Dendritic cell treated with granulocyte-macrophage colony-stimulating factor and Interleukin-4, amounts not matched to agents 40 ng/mL and 50 ng/mL, for 4 days (primary cell): Measurements from ENCODE around the gene SREK1.

Source experiments
- H3K27ac Mint-ChIP-seq: one replicate; pipeline ENCODE4 v1.8.0; 2022; ENCODE audit warnings: mild to moderate bottlenecking, mixed read lengths
- H3K27me3 Mint-ChIP-seq: one replicate; pipeline ENCODE4 v1.8.0; 2022; ENCODE audit warnings: mild to moderate bottlenecking, mixed read lengths
- H3K36me3 Mint-ChIP-seq: one replicate; pipeline ENCODE4 v1.8.0; 2022; ENCODE audit warnings: low read depth, mixed read lengths
- H3K4me1 Mint-ChIP-seq: one replicate; pipeline ENCODE4 v1.8.0; 2022; ENCODE audit warnings: low read depth, mixed read lengths
- H3K4me3 Mint-ChIP-seq: one replicate; pipeline ENCODE4 v1.8.0; 2022; ENCODE audit warnings: mild to moderate bottlenecking, moderate library complexity, mixed read lengths
- H3K9me3 Mint-ChIP-seq: one replicate; pipeline ENCODE4 v1.8.0; 2022; ENCODE audit warnings: mixed read lengths
- intact Hi-C: fragments of 100-400 bp; cut with micrococcal nuclease; formaldehyde crosslinking; loops from one replicate; pipeline ENCODE4 v1.15.0; 2022

The SREK1 gene

DNA sequence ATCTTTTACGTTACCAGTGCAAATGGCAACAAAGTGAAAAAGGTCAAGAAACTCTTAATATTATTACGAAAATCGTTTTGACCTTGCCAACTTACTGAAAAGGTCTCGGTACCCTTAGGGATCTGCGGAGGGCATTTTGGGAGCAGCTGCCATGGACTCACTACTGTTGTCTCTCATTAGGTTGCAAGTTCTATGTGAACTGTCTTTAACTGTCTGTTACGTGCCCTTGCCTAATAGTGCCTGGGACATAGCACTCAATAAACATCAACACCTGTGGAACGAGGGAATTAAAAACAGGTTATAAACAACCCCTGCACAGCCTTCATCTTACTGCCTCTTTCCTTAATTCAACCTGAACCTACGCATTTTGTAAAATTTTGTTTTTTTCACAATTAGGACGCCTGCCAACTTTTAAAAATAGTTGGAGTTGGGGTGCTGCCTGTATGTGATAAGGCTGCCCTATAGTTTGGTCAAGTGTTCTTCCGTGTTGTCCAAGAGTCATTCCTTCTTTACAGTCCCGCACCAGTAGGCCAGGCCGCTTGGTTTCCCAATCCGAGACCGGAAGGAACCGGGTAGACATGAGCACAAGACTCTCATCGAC lies 527 bp upstream of the SREK1 start:
- intact Hi-C loops = loop anchor here (1.0 to 10.0 kb wide), 4 partner anchors 216 to 579 kb away; partner anchors contain the start of genes CENPK, ERBIN, PPWD1 and SHLD3
- H3K9me3 Mint-ChIP-seq = no peaks in the 10 kb centered on the region
- H3K4me3 Mint-ChIP-seq = peak overlapping the region; percentile 89
- H3K4me1 Mint-ChIP-seq = peaks cover 9% of the 10 kb centered on the region
- H3K27me3 Mint-ChIP-seq = no peaks in the 10 kb centered on the region
- H3K36me3 Mint-ChIP-seq = peaks cover 14% of the 10 kb centered on the region
- peak overlapping the region; percentile 99 for H3K27ac Mint-ChIP-seq

DNA sequence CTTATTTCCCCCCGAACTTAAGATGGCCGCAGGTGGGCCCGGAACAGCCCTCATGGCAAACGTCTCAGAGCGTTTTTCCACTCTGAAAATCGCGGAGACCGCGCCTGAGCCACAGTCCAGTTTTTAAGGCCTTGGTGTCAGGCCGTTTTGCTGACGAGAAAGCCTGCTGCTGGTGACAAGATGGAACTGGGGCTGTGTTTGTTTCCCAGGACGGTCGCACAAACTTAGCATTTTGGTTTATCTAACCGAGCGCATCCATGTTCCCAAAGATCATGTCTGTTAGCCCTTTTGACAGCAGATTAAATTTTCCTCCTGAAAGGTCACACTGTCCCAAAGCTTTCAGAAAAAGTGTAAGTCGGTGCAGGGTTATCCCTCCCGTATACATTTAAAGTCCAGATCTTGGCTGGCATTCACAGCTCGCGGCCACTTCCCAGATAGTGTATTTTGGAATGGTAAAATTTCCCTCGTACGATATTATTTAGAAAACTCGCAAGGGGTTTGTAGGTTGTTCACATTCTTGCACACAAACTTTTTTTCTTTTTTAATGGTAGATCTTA lies 812 bp downstream of the SREK1 start:
- H3K9me3 Mint-ChIP-seq = no peaks in the 10 kb centered on the region
- intact Hi-C loops = loop anchor here (5.0 to 10.0 kb wide), 3 partner anchors 218 to 580 kb away; partner anchors contain the start of genes CENPK, ERBIN, PPWD1 and SHLD3
- peak overlapping the region; percentile 89 for H3K4me3 Mint-ChIP-seq
- peaks cover 15% of the 10 kb centered on the region for H3K4me1 Mint-ChIP-seq
- H3K27ac Mint-ChIP-seq = peak overlapping the region; percentile 99
- H3K27me3 Mint-ChIP-seq = no peaks in the 10 kb centered on the region
- H3K36me3 Mint-ChIP-seq = peaks cover 20% of the 10 kb centered on the region

DNA sequence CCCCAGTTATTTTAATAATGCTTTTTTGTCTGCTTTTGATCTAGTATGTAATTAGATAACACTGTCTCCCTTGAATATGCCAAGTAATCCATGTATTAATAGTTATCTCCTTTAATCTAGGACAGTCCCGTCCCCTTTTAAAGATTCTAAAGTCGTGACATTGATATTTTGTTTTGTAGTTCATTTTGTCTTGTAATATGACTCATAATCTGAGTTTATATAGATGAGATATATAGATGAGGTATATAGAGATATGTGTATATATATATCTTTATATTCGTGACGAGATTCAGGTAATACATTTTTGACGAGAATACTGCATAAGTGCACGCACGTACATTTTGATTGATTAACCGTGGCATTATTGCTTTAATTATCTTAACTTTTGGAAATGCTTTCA lies 1.6 kb downstream of the SREK1 start:
- Mint-ChIP-seq H3K27ac (peak overlapping the region; percentile 99), H3K9me3 (no peaks in the 10 kb centered on the region), H3K4me1 (peaks cover 23% of the 10 kb centered on the region), H3K27me3 (no peaks in the 10 kb centered on the region), H3K4me3 (peak overlapping the region; percentile 69), H3K36me3 (peaks cover 27% of the 10 kb centered on the region)
- intact Hi-C loops = loop anchor here (10.0 kb wide), 2 partner anchors 521 to 581 kb away; partner anchors contain the start of genes CENPK, PPWD1, SHLD3 and TRAPPC13

DNA sequence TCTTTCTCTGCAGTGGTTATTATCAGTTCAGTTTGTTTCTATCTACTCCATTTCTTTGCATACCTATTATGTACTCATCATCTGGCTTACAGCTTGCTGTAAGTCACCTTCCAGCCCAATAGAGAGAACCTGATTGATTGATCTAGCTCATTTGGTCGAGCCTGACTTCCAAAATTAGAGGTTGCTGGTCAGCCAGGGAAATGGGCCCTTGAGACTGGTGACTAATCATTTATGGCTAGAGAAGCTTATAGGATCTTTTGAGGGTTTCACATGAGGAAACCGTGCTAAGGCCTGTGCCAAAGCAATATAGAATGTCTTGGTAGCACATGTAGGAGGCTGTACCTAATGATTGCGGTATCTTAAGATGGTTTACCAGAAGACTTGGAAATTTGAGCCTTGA lies 5.8 kb downstream of the SREK1 start:
- Mint-ChIP-seq H3K9me3 (peaks cover 9% of the 10 kb centered on the region), H3K36me3 (peaks cover 33% of the 10 kb centered on the region), H3K27me3 (no peaks in the 10 kb centered on the region), H3K27ac (no peak overlapping the region), H3K4me3 (no peak overlapping the region), H3K4me1 (peaks cover 36% of the 10 kb centered on the region)
- intact Hi-C loops = loop anchor here (10.0 kb wide), 2 partner anchors 525 to 585 kb away; partner anchors contain the start of genes CENPK, PPWD1, SHLD3 and TRAPPC13

DNA sequence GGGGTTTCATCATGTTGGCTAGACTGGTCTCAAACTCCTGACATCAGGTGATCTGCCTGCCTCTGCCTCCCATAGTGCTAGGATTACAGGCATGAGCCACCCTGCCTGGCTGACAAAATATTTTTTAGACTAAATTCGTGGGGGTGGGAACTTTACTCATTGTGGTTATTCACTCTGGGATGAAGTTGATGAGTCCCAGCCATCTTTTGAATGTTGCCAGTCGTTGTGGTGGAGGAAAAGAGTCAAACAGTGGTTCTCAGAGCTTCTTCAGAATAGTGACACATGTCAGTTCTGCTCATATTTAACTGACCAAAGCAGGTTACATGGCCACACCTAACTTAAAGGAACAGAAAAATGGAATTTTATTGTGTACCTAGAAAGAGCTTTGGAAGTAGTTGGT lies 6.9 kb downstream of the SREK1 start:
- H3K27me3 Mint-ChIP-seq = no peaks in the 10 kb centered on the region
- intact Hi-C loops = no loop called here
- H3K9me3 Mint-ChIP-seq = peaks cover 9% of the 10 kb centered on the region
- no peak overlapping the region for H3K4me3 Mint-ChIP-seq
- no peak overlapping the region for H3K27ac Mint-ChIP-seq
- peaks cover 35% of the 10 kb centered on the region for H3K36me3 Mint-ChIP-seq
- peaks cover 30% of the 10 kb centered on the region for H3K4me1 Mint-ChIP-seq

DNA sequence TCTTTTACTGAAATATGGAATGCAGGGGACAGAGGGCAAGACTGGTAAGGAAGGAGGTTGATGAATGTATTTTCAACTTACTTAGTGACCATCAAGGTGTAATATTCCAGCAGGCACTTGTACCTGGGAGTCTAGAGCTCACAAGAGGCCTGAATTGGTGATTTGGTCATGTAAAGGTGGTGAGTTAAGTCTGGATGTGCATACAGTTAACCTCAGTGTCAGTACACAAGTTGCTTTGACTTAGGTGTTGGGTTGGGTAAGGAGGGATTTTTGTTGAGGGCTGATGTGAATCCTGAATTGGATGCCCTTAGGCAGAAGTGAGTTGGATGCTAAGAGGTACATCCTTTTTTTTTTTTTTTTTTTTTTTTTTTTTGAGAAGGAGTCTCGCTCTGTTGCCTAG lies 7.4 kb downstream of the SREK1 start:
- H3K27ac Mint-ChIP-seq = no peak overlapping the region
- no peak overlapping the region for H3K4me3 Mint-ChIP-seq
- H3K4me1 Mint-ChIP-seq = peaks cover 27% of the 10 kb centered on the region
- H3K27me3 Mint-ChIP-seq = no peaks in the 10 kb centered on the region
- intact Hi-C loops = no loop called here
- H3K36me3 Mint-ChIP-seq = peaks cover 40% of the 10 kb centered on the region
- H3K9me3 Mint-ChIP-seq = peaks cover 9% of the 10 kb centered on the region

DNA sequence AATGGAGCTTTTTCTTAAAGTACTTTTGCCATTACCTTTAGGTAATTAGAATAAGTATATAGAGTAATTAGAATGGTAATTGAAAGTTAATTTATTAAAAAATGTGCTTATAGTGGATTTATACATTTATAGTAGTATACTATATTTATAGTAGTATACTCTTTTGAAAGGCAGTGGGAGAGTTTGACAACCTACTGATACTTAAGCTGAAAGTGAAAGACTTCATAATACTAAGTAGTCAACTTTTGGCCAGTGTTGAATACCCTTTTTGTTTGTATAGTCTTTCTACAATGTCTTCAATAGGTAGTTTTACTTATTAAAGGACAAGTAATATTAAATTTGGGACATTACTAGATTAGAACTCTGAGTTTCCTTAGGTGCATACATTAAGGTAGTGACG lies 12.9 kb downstream of the SREK1 start:
- Mint-ChIP-seq H3K4me3 (no peak overlapping the region), H3K36me3 (peaks cover 55% of the 10 kb centered on the region), H3K27me3 (no peaks in the 10 kb centered on the region), H3K4me1 (peaks cover 5% of the 10 kb centered on the region), H3K9me3 (no peaks in the 10 kb centered on the region), H3K27ac (no peak overlapping the region)
- intact Hi-C loops = no loop called here

DNA sequence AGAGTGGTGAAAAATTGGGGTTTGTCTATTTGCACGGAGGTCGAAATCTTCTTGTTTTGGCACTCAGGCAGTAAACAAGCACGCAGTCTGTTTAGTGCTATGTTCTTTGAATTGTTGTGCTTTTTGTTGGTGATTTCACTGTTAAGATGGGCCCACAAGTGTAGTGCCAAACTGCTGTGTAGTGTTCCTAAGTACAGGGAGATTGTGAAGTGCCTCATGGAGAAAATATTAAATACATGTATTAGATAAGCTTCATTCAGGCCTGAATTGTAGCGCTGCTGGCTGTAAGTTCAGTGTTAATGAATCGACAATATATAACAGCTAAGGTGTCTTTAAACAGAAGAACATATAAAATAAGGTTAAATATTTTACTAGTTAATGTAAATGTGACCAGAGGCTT lies 17.3 kb downstream of the SREK1 start:
- no peak overlapping the region for H3K27ac Mint-ChIP-seq
- intact Hi-C loops = no loop called here
- no peaks in the 10 kb centered on the region for H3K9me3 Mint-ChIP-seq
- no peaks in the 10 kb centered on the region for H3K4me1 Mint-ChIP-seq
- peaks cover 81% of the 10 kb centered on the region for H3K36me3 Mint-ChIP-seq
- no peaks in the 10 kb centered on the region for H3K27me3 Mint-ChIP-seq
- no peak overlapping the region for H3K4me3 Mint-ChIP-seq

DNA sequence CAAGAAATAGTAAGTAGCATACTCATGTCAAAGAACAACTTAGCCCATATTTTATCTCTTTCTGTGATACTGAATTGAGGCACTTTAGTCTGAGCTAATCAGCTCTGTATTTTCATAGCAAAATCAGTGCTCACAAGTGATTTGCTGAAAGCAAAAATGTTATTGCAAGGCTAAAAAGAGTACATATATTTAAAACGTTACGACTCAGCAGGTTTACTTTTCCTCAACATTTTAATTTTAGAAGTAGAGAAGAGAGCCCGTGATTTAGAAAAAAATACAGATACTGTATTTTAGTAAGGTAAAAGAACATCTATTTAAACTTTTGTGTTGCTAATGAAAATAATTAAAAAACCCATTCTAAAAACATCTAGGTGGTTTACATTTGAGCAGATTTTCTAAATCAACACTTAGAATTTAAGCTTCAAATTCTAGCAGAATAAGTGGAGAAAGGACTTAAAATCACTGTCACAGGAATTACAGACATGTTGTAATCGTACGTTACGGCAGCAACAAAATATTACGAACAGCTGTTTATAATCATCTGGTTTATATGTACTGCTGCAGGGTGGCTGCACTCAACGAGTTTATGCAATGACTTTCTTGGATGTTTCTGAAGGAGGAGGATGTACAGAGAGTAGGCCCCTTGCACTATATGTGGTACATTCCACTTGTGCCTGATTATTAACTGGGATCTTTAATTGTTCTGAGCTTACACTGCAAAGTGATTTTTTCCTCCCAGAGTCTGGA lies 20.1 kb downstream of the SREK1 start:
- no peaks in the 10 kb centered on the region for H3K9me3 Mint-ChIP-seq
- no peak overlapping the region for H3K4me3 Mint-ChIP-seq
- H3K27me3 Mint-ChIP-seq = no peaks in the 10 kb centered on the region
- H3K36me3 Mint-ChIP-seq = peaks cover 82% of the 10 kb centered on the region
- intact Hi-C loops = no loop called here
- no peaks in the 10 kb centered on the region for H3K4me1 Mint-ChIP-seq
- H3K27ac Mint-ChIP-seq = no peak overlapping the region

DNA sequence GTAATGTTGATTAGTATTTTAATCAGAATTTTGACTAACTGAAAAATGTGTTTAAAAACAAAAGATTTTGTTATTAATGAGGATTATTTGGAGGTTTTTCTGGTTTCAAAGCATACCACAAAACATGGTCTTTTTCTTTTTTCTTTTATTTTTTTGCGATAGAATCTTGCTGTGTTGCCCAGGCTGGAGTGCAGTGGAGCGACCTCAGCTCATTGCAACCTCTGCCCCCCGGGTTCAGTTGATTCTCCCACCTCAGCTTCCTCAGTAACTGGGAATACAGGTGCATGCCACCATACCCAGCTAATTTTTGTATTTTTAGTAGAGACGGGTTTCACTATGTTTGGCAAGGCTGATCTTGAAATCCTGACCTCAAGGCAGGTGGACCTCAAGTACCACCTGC lies 24.1 kb downstream of the SREK1 start:
- Mint-ChIP-seq H3K36me3 (peaks cover 62% of the 10 kb centered on the region), H3K4me1 (no peaks in the 10 kb centered on the region), H3K9me3 (no peaks in the 10 kb centered on the region), H3K4me3 (no peak overlapping the region), H3K27me3 (no peaks in the 10 kb centered on the region), H3K27ac (no peak overlapping the region)
- intact Hi-C loops = no loop called here

DNA sequence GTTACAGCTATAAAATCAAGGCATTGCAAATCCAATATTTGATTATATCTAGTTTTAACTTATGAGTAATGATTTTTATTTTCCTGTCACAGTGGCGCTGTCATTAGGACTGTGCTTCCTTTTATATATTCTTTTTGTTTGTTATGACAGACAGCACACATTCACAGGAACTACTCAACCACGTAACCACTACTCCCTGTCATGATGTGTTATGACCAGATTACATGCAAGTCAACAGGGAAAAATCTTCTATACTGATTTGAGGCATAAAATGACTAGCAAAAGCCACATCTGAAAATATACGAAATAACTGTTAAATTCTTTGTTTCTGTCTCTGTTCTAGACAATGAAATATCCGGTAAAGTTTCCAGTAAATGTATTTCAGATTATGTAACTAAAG lies 25.4 kb downstream of the SREK1 start:
- no peak overlapping the region for H3K27ac Mint-ChIP-seq
- intact Hi-C loops = no loop called here

DNA sequence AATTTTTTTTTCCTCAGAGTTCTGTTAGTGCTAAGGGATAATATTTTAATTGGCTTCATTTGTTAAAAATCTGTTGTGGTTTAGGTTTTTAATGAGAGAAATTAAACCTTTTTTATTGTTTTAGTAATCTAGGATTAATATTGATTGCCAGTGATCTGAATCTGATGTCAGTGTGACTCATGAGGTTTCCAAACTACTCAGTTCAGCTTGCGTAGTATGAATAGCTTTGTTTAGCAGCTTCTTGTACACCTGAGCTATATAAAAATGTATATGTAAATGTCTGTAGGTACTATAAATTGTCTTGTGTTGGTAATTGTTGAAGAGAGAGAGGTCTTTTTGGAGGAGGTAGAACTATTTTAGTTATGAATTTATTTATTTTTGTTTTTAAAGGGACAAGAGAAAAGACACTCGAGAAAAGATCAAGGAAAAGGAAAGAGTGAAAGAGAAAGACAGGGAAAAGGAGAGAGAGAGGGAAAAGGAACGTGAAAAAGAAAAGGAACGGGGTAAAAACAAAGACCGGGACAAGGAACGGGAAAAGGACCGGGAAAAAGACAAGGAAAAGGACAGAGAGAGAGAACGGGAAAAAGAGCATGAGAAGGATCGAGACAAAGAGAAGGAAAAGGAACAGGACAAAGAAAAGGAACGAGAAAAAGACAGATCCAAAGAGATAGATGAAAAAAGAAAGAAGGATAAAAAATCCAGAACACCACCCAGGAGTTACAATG lies 26.3 kb downstream of the SREK1 start:
- intact Hi-C loops = loop anchor here (5.0 kb wide), 1 partner anchor 587 kb away; no protein-coding TSS in a partner anchor

More for the DNA sequence above, 25.4 kb downstream of the SREK1 start:
- Mint-ChIP-seq H3K9me3 (no peaks in the 10 kb centered on the region), H3K27me3 (no peaks in the 10 kb centered on the region), H3K4me3 (no peak overlapping the region), H3K36me3 (peaks cover 61% of the 10 kb centered on the region), H3K4me1 (no peaks in the 10 kb centered on the region)

DNA sequence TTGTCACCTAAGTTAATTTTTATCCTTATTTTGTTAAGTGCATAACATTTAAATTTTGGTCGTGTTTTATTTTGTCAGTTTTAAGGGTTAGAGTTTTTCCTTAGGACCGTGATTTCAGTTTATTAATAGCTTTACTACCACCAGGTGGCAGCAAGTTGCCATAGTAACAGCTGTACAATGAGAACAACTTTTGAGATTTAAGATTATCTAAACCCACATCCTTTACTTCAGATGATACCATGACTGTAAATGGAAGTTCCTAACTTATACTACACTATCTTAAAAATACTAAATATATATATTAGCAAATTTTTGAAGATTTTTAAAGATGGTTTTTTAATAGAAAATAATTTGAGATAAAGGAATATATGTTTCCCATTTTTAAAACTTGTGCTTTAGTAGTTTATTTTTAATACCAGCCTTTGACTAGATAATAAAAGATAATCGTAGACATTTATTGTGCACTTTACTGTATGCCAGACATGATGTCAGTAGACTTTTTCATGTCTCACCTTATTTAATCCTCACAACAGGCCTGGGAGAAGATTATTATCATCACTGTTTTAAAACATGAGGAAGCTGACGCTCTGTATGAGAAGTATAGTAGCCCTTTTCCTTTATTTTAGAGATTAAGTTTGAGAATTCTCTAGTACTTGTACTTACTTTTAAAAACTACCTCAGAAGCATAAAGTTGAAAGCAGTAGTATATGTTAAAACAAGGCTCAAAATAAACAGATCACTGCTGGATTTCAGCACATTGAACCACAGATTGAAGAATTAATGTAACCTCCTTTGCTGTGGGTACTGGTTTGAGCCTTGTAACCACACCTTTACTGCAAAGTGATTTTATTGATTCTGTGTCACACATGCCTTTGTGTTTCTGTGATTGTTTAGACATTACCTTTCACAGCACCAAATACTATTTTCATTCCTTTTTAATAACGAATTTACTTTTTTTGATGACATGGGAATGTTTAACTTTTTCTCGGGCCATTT lies 27.5 kb downstream of the SREK1 start:
- no peaks in the 10 kb centered on the region for H3K9me3 Mint-ChIP-seq
- no peak overlapping the region for H3K4me3 Mint-ChIP-seq
- H3K27me3 Mint-ChIP-seq = no peaks in the 10 kb centered on the region
- intact Hi-C loops = loop anchor here (5.0 kb wide), 1 partner anchor 586 kb away; no protein-coding TSS in a partner anchor
- H3K27ac Mint-ChIP-seq = no peak overlapping the region
- no peaks in the 10 kb centered on the region for H3K4me1 Mint-ChIP-seq
- peaks cover 61% of the 10 kb centered on the region for H3K36me3 Mint-ChIP-seq

More for the DNA sequence above, 26.3 kb downstream of the SREK1 start:
- Mint-ChIP-seq H3K27me3 (no peaks in the 10 kb centered on the region), H3K4me3 (no peak overlapping the region), H3K9me3 (no peaks in the 10 kb centered on the region), H3K27ac (no peak overlapping the region), H3K4me1 (no peaks in the 10 kb centered on the region), H3K36me3 (peaks cover 61% of the 10 kb centered on the region)
